ENCODE results near the gene ZMAT2. TPM values are rescaled to one million over a fixed set of nuclear protein-coding genes. Genes with fewer than 3 reads are reported as not detected.
"Not testable (repeated sequence)": the region's sequence is repeated elsewhere in the genome, so short reads cannot be mapped to it uniquely, and the experiment has no call there.

The ZMAT2 gene
- total RNA-seq, 1 donor from 2014 or later: 35.1 TPM

GRCh38 chr5:140694276-140694675 is 6.0 kb upstream of the ZMAT2 start:
- no peak for ATAC-seq
- intact Hi-C loops (cut with DNase I): loop anchor here (5.0 kb wide), 2 partner anchors 147 to 292 kb away; partner anchors contain the start of genes ANKHD1 and EIF4EBP3

GRCh38 chr5:140696891-140697492 is 3.3 kb upstream of the ZMAT2 start:
- ATAC-seq: no peak
- DNase-seq (ENCODE audit: missing footprints): no peak
- intact Hi-C loops (cut with DNase I): no loop called here

More at GRCh38 chr5:140694276-140694675, 6.0 kb upstream of the ZMAT2 start:
- no peak for DNase-seq (ENCODE audit: missing footprints)

GRCh38 chr5:140707812-140708211 is 7.6 kb downstream of the ZMAT2 start:
- DNase-seq (ENCODE audit: missing footprints) (no peak), ATAC-seq (no peak)
- intact Hi-C loops (cut with DNase I): no loop called here

- intact Hi-C loops (cut with DNase I); ATAC-seq; DNase-seq (ENCODE audit: missing footprints): not testable (repeated sequence)
Measured at GRCh38 chr5:140708787-140709186, 8.5 kb downstream of the ZMAT2 start.

- intact Hi-C loops (cut with DNase I): no loop called here
- ATAC-seq: peak; percentile 93
- peak; percentile 90 for DNase-seq (ENCODE audit: missing footprints)
Measured at GRCh38 chr5:140710899-140711552, 10.8 kb downstream of the ZMAT2 start.

GRCh38 chr5:140711794-140712193 is 11.5 kb downstream of the ZMAT2 start:
- no peak for DNase-seq (ENCODE audit: missing footprints)
- ATAC-seq: no peak
- intact Hi-C loops (cut with DNase I): no loop called here

- no peak for ATAC-seq
- no peak for DNase-seq (ENCODE audit: missing footprints)
- intact Hi-C loops (cut with DNase I): no loop called here
Measured at GRCh38 chr5:140713562-140714094, 13.4 kb downstream of the ZMAT2 start.

GRCh38 chr5:140716238-140716637 is 16.0 kb downstream of the ZMAT2 start:
- DNase-seq (ENCODE audit: missing footprints); intact Hi-C loops (cut with DNase I); ATAC-seq: not testable (repeated sequence)

GRCh38 chr5:140718266-140718592 is 18.0 kb downstream of the ZMAT2 start:
- no peak for DNase-seq (ENCODE audit: missing footprints)
- no peak for ATAC-seq
- intact Hi-C loops (cut with DNase I): no loop called here

- intact Hi-C loops (cut with DNase I): loop anchor here (5.0 kb wide), 1 partner anchor 348 kb away; no protein-coding TSS in a partner anchor
- DNase-seq (ENCODE audit: missing footprints); ATAC-seq: not testable (repeated sequence)
Measured at GRCh38 chr5:140720738-140721137, 20.5 kb downstream of the ZMAT2 start.

GRCh38 chr5:140721395-140721794 is 21.1 kb downstream of the ZMAT2 start:
- not testable (repeated sequence) for DNase-seq (ENCODE audit: missing footprints); ATAC-seq
- intact Hi-C loops (cut with DNase I): loop anchor here (5.0 kb wide), 1 partner anchor 349 kb away; no protein-coding TSS in a partner anchor

GRCh38 chr5:140725799-140726471 is 25.7 kb downstream of the ZMAT2 start:
- ATAC-seq: peak; percentile 8
- intact Hi-C loops (cut with DNase I): no loop called here
- DNase-seq (ENCODE audit: missing footprints): no peak

GRCh38 chr5:140733098-140733497 is 32.9 kb downstream of the ZMAT2 start:
- DNase-seq (ENCODE audit: missing footprints): no peak
- intact Hi-C loops (cut with DNase I): no loop called here
- ATAC-seq: no peak

GRCh38 chr5:140734354-140734753 is 34.1 kb downstream of the ZMAT2 start:
- no peak for DNase-seq (ENCODE audit: missing footprints)
- no peak for ATAC-seq
- intact Hi-C loops (cut with DNase I): no loop called here

- intact Hi-C loops (cut with DNase I): no loop called here
- ATAC-seq (no peak), DNase-seq (ENCODE audit: missing footprints) (no peak)
Measured at GRCh38 chr5:140737486-140737885, 37.2 kb downstream of the ZMAT2 start.

- DNase-seq (ENCODE audit: missing footprints): no peak
- no peak for ATAC-seq
- intact Hi-C loops (cut with DNase I): no loop called here
Measured at GRCh38 chr5:140741967-140742366, 41.7 kb downstream of the ZMAT2 start.

- intact Hi-C loops (cut with DNase I): no loop called here
- DNase-seq (ENCODE audit: missing footprints) (no peak), ATAC-seq (no peak)
Measured at GRCh38 chr5:140753561-140753960, 53.3 kb downstream of the ZMAT2 start.
